Spinal cord (tissue), 10 donors: Measurements from ENCODE around the gene PDE4B. TPM values are rescaled to one million over a fixed set of nuclear protein-coding genes. Genes with fewer than 3 reads are reported as not detected.

ENCODE experiments used
- DNase-seq, 6 donors: peaks; one replicate each; pipeline versions ENCODE4 v3.0.0 to v3.0.0-alpha.2; 2013 to 2015; ENCODE audit warnings: low spot score in 6 of 6, low read depth in 4 of 6
- H3K27ac ChIP-seq: one replicate; pipeline ENCODE4 v1.5.1; 2013; ENCODE audit warnings: low read depth, low read length, control low read depth
- H3K27me3 ChIP-seq: one replicate; pipeline ENCODE4 v1.6.1; 2013; ENCODE audit warnings: low read length; ENCODE audit not compliant: control insufficient read depth, insufficient read depth
- H3K36me3 ChIP-seq: one replicate; pipeline ENCODE4 v1.6.1; 2013; ENCODE audit warnings: low read length; ENCODE audit not compliant: control insufficient read depth, insufficient read depth
- H3K4me1 ChIP-seq: one replicate; pipeline ENCODE4 v1.6.1; 2013; ENCODE audit warnings: low read length; ENCODE audit not compliant: control insufficient read depth, insufficient read depth
- H3K4me3 ChIP-seq: one replicate; pipeline ENCODE4 v1.5.1; 2013; ENCODE audit warnings: low read depth, low read length, control low read depth
- H3K9me3 ChIP-seq: one replicate; pipeline ENCODE4 v1.6.1; 2013; ENCODE audit warnings: low read length; ENCODE audit not compliant: control insufficient read depth, insufficient read depth
- WGBS: methylation state at CpG from one replicate; pipeline ENCODE4 v1.1.5; 2013; ENCODE audit warnings: missing lambda C conversion rate; ENCODE audit not compliant: insufficient coverage; 5-methylcytosine and 5-hydroxymethylcytosine counted together
- polyA plus RNA-seq, 2 donors: library from polyadenylated mRNA; unstranded; fragments of 120-200 nt; gene quantifications; one replicate each; pipeline ENCODE4 v1.2.1, GENCODE V29; 2013; ENCODE audit not compliant: insufficient read length in 2 of 2
- total RNA-seq, 2 donors: library from RNA; depleted of rRNA in 1 of 2; stranded (reverse); fragments of 120-200 nt in 1 of 2; fragments of >200 nt in 1 of 2; gene quantifications; one replicate each; pipeline versions ENCODE4 v1.2.3 to v1.2.4, GENCODE V29; 2013 to 2014
- donor health status: healthy.

The PDE4B gene
- total and polyA plus RNA-seq, 4 donors: 57.7 to 181 (median 90.7) TPM

GRCh38 chr1:65826782-65827181, 34.1 kb downstream of the PDE4B start:
- Histone ChIP-seq H3K27ac (no peak overlapping the region), H3K36me3 (no peaks in the 10 kb centered on the region), H3K4me3 (no peak overlapping the region), H3K4me1 (no peaks in the 10 kb centered on the region), H3K9me3 (no peaks in the 10 kb centered on the region), H3K27me3 (no peaks in the 10 kb centered on the region)
- 67% methylated on average over 1 of the region's 3 CpGs for WGBS
- no peak for DNase-seq

- Histone ChIP-seq H3K4me3 (no peak overlapping the region), H3K4me1 (no peaks in the 10 kb centered on the region), H3K27me3 (no peaks in the 10 kb centered on the region), H3K27ac (no peak overlapping the region), H3K36me3 (no peaks in the 10 kb centered on the region), H3K9me3 (no peaks in the 10 kb centered on the region)
- WGBS: no CpG with 5 or more reads among the region's 1 CpG
- no peak for DNase-seq
Measured at GRCh38 chr1:65827346-65827745, 34.7 kb downstream of the PDE4B start.

- no CpG with 5 or more reads among the region's 1 CpG for WGBS
- Histone ChIP-seq H3K27me3 (no peaks in the 10 kb centered on the region), H3K36me3 (no peaks in the 10 kb centered on the region), H3K4me1 (no peaks in the 10 kb centered on the region), H3K27ac (no peak overlapping the region), H3K4me3 (no peak overlapping the region), H3K9me3 (no peaks in the 10 kb centered on the region)
- no peak for DNase-seq
Measured at GRCh38 chr1:65830306-65830705, 37.6 kb downstream of the PDE4B start.

- no peak overlapping the region for H3K27ac ChIP-seq
- no peak overlapping the region for H3K4me3 ChIP-seq
- WGBS: 90% methylated on average over 3 of the region's 3 CpGs
- no peaks in the 10 kb centered on the region for H3K36me3 ChIP-seq
- no peaks in the 10 kb centered on the region for H3K4me1 ChIP-seq
- DNase-seq: no peak
- H3K27me3 ChIP-seq: no peaks in the 10 kb centered on the region
- H3K9me3 ChIP-seq: no peaks in the 10 kb centered on the region
Measured at GRCh38 chr1:65832296-65832695, 39.6 kb downstream of the PDE4B start.

GRCh38 chr1:65836686-65837085, 44.0 kb downstream of the PDE4B start:
- no peak for DNase-seq
- no peaks in the 10 kb centered on the region for H3K9me3 ChIP-seq
- WGBS: no CpG with 5 or more reads among the region's 3 CpGs
- H3K27me3 ChIP-seq: no peaks in the 10 kb centered on the region
- no peak overlapping the region for H3K4me3 ChIP-seq
- no peak overlapping the region for H3K27ac ChIP-seq
- no peaks in the 10 kb centered on the region for H3K36me3 ChIP-seq
- no peaks in the 10 kb centered on the region for H3K4me1 ChIP-seq

- no peak overlapping the region for H3K4me3 ChIP-seq
- WGBS: 95% methylated on average over 6 of the region's 7 CpGs
- no peaks in the 10 kb centered on the region for H3K36me3 ChIP-seq
- no peak overlapping the region for H3K27ac ChIP-seq
- no peaks in the 10 kb centered on the region for H3K9me3 ChIP-seq
- no peaks in the 10 kb centered on the region for H3K4me1 ChIP-seq
- no peaks in the 10 kb centered on the region for H3K27me3 ChIP-seq
- DNase-seq: no peak
Measured at GRCh38 chr1:65840683-65841082, 48.0 kb downstream of the PDE4B start.

- DNase-seq: no peak
- no peaks in the 10 kb centered on the region for H3K27me3 ChIP-seq
- H3K9me3 ChIP-seq: peaks cover 3% of the 10 kb centered on the region
- H3K27ac ChIP-seq: no peak overlapping the region
- no peaks in the 10 kb centered on the region for H3K4me1 ChIP-seq
- no CpG with 5 or more reads among the region's 4 CpGs for WGBS
- H3K36me3 ChIP-seq: no peaks in the 10 kb centered on the region
- no peak overlapping the region for H3K4me3 ChIP-seq
Measured at GRCh38 chr1:65844296-65844695, 51.6 kb downstream of the PDE4B start.

- Histone ChIP-seq H3K36me3 (no peaks in the 10 kb centered on the region), H3K27me3 (no peaks in the 10 kb centered on the region), H3K4me3 (no peak overlapping the region), H3K27ac (no peak overlapping the region), H3K4me1 (no peaks in the 10 kb centered on the region), H3K9me3 (peaks cover 7% of the 10 kb centered on the region)
- WGBS: no CpG with 5 or more reads among the region's 3 CpGs
- peak in 1 of 6 donors; percentile 55 for DNase-seq
Measured at GRCh38 chr1:65844821-65845534, 52.3 kb downstream of the PDE4B start.

- H3K4me3 ChIP-seq: no peak overlapping the region
- no peak overlapping the region for H3K27ac ChIP-seq
- H3K4me1 ChIP-seq: no peaks in the 10 kb centered on the region
- peaks cover 7% of the 10 kb centered on the region for H3K9me3 ChIP-seq
- no peaks in the 10 kb centered on the region for H3K36me3 ChIP-seq
- H3K27me3 ChIP-seq: no peaks in the 10 kb centered on the region
- no peak for DNase-seq
- WGBS: 96% methylated on average over 5 of the region's 7 CpGs
Measured at GRCh38 chr1:65845535-65846060, 52.9 kb downstream of the PDE4B start.

- no peak overlapping the region for H3K4me3 ChIP-seq
- DNase-seq: no peak
- H3K27me3 ChIP-seq: no peaks in the 10 kb centered on the region
- peaks cover 7% of the 10 kb centered on the region for H3K9me3 ChIP-seq
- no peak overlapping the region for H3K27ac ChIP-seq
- H3K4me1 ChIP-seq: no peaks in the 10 kb centered on the region
- no peaks in the 10 kb centered on the region for H3K36me3 ChIP-seq
Measured at GRCh38 chr1:65846866-65847265, 54.2 kb downstream of the PDE4B start.
